Adrenal gland (tissue), 12 donors: ENCODE data around the gene MAGI2. TPM values are rescaled to one million over a fixed set of nuclear protein-coding genes. Genes with fewer than 3 reads are reported as not detected.

ENCODE experiments used
- DNase-seq, 7 donors: peaks; one replicate each; pipeline ENCODE4 v3.0.0-alpha.2; 2019 to 2020
- H3K27ac ChIP-seq, 5 donors: fragments of 200-600 bp; sonication (generic) in 4 of 5; 1 replicate in 3 of 5; 2 replicates in 2 of 5; pipeline versions ENCODE4 v1.5.1 to v1.8.0; 2016 to 2020; ENCODE audit warnings: mild to moderate bottlenecking in 1 of 5
- H3K27me3 ChIP-seq: fragments of 200-600 bp; 2 replicates; pipeline ENCODE4 v1.8.0; 2021
- H3K36me3 ChIP-seq, 2 donors: fragments of 200-600 bp; replicated peaks in 1 of 2; 1 replicate in 1 of 2; 2 replicates in 1 of 2; pipeline versions ENCODE4 v1.5.1 to v1.8.0; 2018 to 2022
- H3K4me1 ChIP-seq, 2 donors: fragments of 200-600 bp; replicated peaks in 1 of 2; 1 replicate in 1 of 2; 2 replicates in 1 of 2; pipeline versions ENCODE4 v1.5.1 to v1.8.0; 2018 to 2021
- H3K4me3 ChIP-seq, 4 donors: fragments of 200-600 bp; sonication (generic) in 3 of 4; one replicate each; pipeline ENCODE4 v1.5.1; 2016 to 2018
- H3K9me3 ChIP-seq, 3 donors: fragments of 200-600 bp; sonication (generic) in 1 of 3; replicated peaks in 1 of 3; 1 replicate in 2 of 3; 2 replicates in 1 of 3; pipeline versions ENCODE4 v1.5.1 to v1.8.0; 2016 to 2021
- POLR2A ChIP-seq, 2 donors: fragments of 450-650 bp; IDR thresholded peaks; one replicate each; pipeline ENCODE4 v1.6.1; 2017; ENCODE audit warnings: antibody characterized with exemption in 2 of 2, mild to moderate bottlenecking in 2 of 2, moderate library complexity in 1 of 2
- whole genome bisulfite sequencing, 4 donors: extraction: QIAGEN DNeasy Blood & Tissue Kit in 2 of 4; methylation state at CpG; one replicate each; pipeline versions ENCODE4 v1.1.5 to v1.1.7; 2013 to 2017; 5-methylcytosine and 5-hydroxymethylcytosine counted together
- intact Hi-C, 2 donors: fragments of 100-400 bp; cut with DNase I; formaldehyde crosslinking; loops; one replicate each; pipeline versions ENCODE4 v1.14.1 to v1.15.0; 2022 to 2023
- polyA plus RNA-seq, 3 donors: library from polyadenylated mRNA; stranded (reverse); fragments of 200-250 nt in 2 of 3; fragments of 350-450 nt in 1 of 3; fragmentation: Illumina TruSeq in 1 of 3; extraction: RNeasy Lipid Tissue Mini Kit (QIAGEN cat#74804) in 1 of 3; gene quantifications; one replicate each; pipeline ENCODE4 v1.2.3, GENCODE V29; 2013 to 2014
- total RNA-seq, 9 donors: library from RNA; depleted of rRNA in 4 of 9; stranded (reverse); fragments of >200 nt in 4 of 9; fragments of 120-200 nt in 1 of 9; fragmentation: NEBNext Ultra II Directional in 1 of 9; extraction: Animal tissue kit (Norgen Biotek cat#: 25700) in 1 of 9; gene quantifications; one replicate each; pipeline versions ENCODE4 v1.1.0 to v1.2.4, GENCODE V29; 2013 to 2023
- TF ChIP-seq, protein P1 (sequence below), 6 experiments: fragments of 450-650 bp in 4 of 6; fragments of 200-600 bp in 2 of 6; sonication (generic) in 1 of 6; IDR thresholded peaks; 1 replicate in 5 of 6; 2 replicates in 1 of 6; pipeline versions ENCODE4 v1.5.1 to v1.8.0; 2016 to 2021; ENCODE audit warnings: antibody characterized with exemption in 6 of 6, mild to moderate bottlenecking in 2 of 6, moderate library complexity in 1 of 6
- donor health status: healthy with polysubstance abuse.
- donor health status: Bipolar disorder and iron deficiency.
- donor health status: DM: yes; HTN: yes; CAD: no.
- donor health status: DM: no; HTN: no; CAD: no.
- donor health status: DM: no; HTN: no; CAD: no.
- donor health status: DM: yes; HTN: yes; CAD: no.

Gene MAGI2
- total and polyA plus RNA-seq, 12 donors, result 3.2 to 37.1 (median 17.1) TPM

GRCh38 chr7:79347351-79347750 lies 106.1 kb downstream of the MAGI2 start:
- Histone ChIP-seq H3K36me3 (no peaks in the 10 kb centered on the region), H3K4me3 (no peak overlapping the region), H3K4me1 (peaks cover 0 to 9% of the 10 kb centered on the region in 2 donors), H3K27ac (no peak overlapping the region), H3K9me3 (no peaks in the 10 kb centered on the region), H3K27me3 (no peaks in the 10 kb centered on the region)
- intact Hi-C loops, result no loop called here
- TF ChIP-seq POLR2A (IDR thresholded peaks at IDR 0.05), result no peak
- TF ChIP-seq, protein P1, sequence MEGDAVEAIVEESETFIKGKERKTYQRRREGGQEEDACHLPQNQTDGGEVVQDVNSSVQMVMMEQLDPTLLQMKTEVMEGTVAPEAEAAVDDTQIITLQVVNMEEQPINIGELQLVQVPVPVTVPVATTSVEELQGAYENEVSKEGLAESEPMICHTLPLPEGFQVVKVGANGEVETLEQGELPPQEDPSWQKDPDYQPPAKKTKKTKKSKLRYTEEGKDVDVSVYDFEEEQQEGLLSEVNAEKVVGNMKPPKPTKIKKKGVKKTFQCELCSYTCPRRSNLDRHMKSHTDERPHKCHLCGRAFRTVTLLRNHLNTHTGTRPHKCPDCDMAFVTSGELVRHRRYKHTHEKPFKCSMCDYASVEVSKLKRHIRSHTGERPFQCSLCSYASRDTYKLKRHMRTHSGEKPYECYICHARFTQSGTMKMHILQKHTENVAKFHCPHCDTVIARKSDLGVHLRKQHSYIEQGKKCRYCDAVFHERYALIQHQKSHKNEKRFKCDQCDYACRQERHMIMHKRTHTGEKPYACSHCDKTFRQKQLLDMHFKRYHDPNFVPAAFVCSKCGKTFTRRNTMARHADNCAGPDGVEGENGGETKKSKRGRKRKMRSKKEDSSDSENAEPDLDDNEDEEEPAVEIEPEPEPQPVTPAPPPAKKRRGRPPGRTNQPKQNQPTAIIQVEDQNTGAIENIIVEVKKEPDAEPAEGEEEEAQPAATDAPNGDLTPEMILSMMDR (IDR thresholded peaks at IDR 0.05), result no peak
- no peak for DNase-seq
- 78 to 89% (median 79%) methylated on average over 3 of the region's 3 CpGs for WGBS, 4 donors

- intact Hi-C loops, result no loop called here
- H3K27ac ChIP-seq, result no peak overlapping the region
- no peaks in the 10 kb centered on the region for H3K4me1 ChIP-seq
- no peaks in the 10 kb centered on the region for H3K27me3 ChIP-seq
- no peak for DNase-seq
- no peaks in the 10 kb centered on the region for H3K9me3 ChIP-seq
- TF ChIP-seq, protein P1 (IDR thresholded peaks at IDR 0.05), result no peak
- no peak for TF ChIP-seq POLR2A (IDR thresholded peaks at IDR 0.05)
- WGBS, 4 donors, result 92 to 96% (median 96%) methylated on average over 5 of the region's 5 CpGs
- no peak overlapping the region for H3K4me3 ChIP-seq
- H3K36me3 ChIP-seq, result no peaks in the 10 kb centered on the region
Measured at GRCh38 chr7:79341902-79342301, 111.6 kb downstream of the MAGI2 start.

- H3K27me3 ChIP-seq, result no peaks in the 10 kb centered on the region
- DNase-seq, result no peak
- TF ChIP-seq, protein P1 (IDR thresholded peaks at IDR 0.05), result no peak
- TF ChIP-seq POLR2A (IDR thresholded peaks at IDR 0.05), result no peak
- no peaks in the 10 kb centered on the region for H3K9me3 ChIP-seq
- no peaks in the 10 kb centered on the region for H3K36me3 ChIP-seq
- intact Hi-C loops, result no loop called here
- H3K4me3 ChIP-seq, result no peak overlapping the region
- no peak overlapping the region for H3K27ac ChIP-seq
- H3K4me1 ChIP-seq, result no peaks in the 10 kb centered on the region
Measured at GRCh38 chr7:79340212-79340611, 113.3 kb downstream of the MAGI2 start.

DNA sequence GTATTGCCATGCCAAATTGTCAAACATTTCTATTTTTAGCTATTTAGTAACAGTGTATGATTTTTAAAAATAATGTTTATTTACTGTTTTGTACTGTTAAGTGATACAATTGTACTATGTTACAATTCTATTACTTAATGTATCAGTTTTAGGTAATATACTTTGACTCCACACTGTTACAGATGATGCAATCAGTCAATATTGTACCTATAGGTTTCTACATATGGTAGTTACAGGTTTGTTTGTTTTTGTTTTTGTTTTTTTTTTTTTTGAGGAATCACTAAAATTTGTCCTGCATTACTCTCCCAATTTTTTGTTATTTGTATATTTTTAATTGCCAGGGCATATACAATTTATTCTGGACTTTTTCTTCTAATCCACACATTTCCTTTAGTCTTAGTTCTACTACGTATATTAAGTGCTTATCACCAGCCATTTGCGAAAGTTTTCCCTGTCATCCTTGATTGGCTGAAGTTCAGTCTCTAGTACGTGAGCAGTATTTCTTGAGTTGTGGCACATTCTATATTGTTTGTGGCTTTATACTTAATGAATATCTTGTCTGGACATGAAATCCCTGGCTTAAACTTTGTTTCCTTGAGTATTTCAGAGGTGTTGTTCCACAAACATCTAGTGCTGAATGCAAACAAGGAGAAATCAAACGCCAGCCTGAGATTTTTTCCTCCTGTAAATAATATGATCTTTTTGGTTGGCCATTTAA lies 114.1 kb downstream of the MAGI2 start:
- no peaks in the 10 kb centered on the region for H3K9me3 ChIP-seq
- no peak overlapping the region for H3K27ac ChIP-seq
- no peak for DNase-seq
- intact Hi-C loops, result no loop called here
- H3K4me3 ChIP-seq, result no peak overlapping the region
- 92 to 97% (median 94%) methylated on average over 4 of the region's 4 CpGs for WGBS, 4 donors
- no peaks in the 10 kb centered on the region for H3K36me3 ChIP-seq
- no peaks in the 10 kb centered on the region for H3K4me1 ChIP-seq
- no peaks in the 10 kb centered on the region for H3K27me3 ChIP-seq
- TF ChIP-seq, protein P1 (IDR thresholded peaks at IDR 0.05), result no peak
- no peak for TF ChIP-seq POLR2A (IDR thresholded peaks at IDR 0.05)
